Upper lobe of left lung (tissue), 6 donors: ENCODE data around the gene CYP4A22. TPM values are rescaled to one million over a fixed set of nuclear protein-coding genes. Genes with fewer than 3 reads are reported as not detected.

Experiments
- ATAC-seq, 2 donors: fragments of 200-7000 bp; cut with Tn5 transposase; one replicate each; pipeline ENCODE4 v1.9.1; 2022; ENCODE audit warnings: mild to moderate bottlenecking in 2 of 2, moderate library complexity in 2 of 2; ENCODE audit not compliant: low FRiP score in 2 of 2
- DNase-seq, 2 donors: peaks; one replicate each; pipeline ENCODE4 v3.0.0-alpha.2; 2019 to 2020
- H3K27ac ChIP-seq, 4 donors: fragments of 200-600 bp; sonication (generic); one replicate each; pipeline ENCODE4 v1.5.1; 2016 to 2019
- H3K27me3 ChIP-seq, 4 donors: fragments of 200-600 bp; sonication (generic); one replicate each; pipeline ENCODE4 v1.5.1; 2017 to 2019
- H3K36me3 ChIP-seq, 4 donors: fragments of 200-600 bp; sonication (generic); one replicate each; pipeline ENCODE4 v1.5.1; 2016 to 2019
- H3K4me1 ChIP-seq, 4 donors: fragments of 200-600 bp; sonication (generic); one replicate each; pipeline ENCODE4 v1.5.1; 2018 to 2019
- H3K4me3 ChIP-seq, 4 donors: fragments of 200-600 bp; sonication (generic); one replicate each; pipeline ENCODE4 v1.5.1; 2017 to 2019; ENCODE audit warnings: mild to moderate bottlenecking in 2 of 4, moderate library complexity in 1 of 4
- H3K9me3 ChIP-seq, 4 donors: fragments of 200-600 bp; sonication (generic); one replicate each; pipeline ENCODE4 v1.5.1; 2018 to 2019
- EP300 ChIP-seq, 4 donors: sonication (generic); formaldehyde crosslinking; IDR thresholded peaks; one replicate each; pipeline ENCODE4 v1.5.1; 2017; ENCODE audit warnings: antibody characterized with exemption in 4 of 4, control low read depth in 2 of 4
- POLR2A ChIP-seq, 4 donors: fragments of 450-650 bp; IDR thresholded peaks; one replicate each; pipeline ENCODE4 v1.5.1; 2016 to 2017; ENCODE audit warnings: antibody characterized with exemption in 4 of 4, mild to moderate bottlenecking in 2 of 4
- POLR2AphosphoS5 ChIP-seq, 2 donors: sonication (generic); formaldehyde crosslinking; IDR thresholded peaks; one replicate each; pipeline ENCODE4 v1.5.1; 2017; ENCODE audit warnings: antibody characterized with exemption in 2 of 2
- WGBS, 2 donors: methylation state at CpG; one replicate each; pipeline ENCODE4 v1.1.5; 2017 to 2018; 5-methylcytosine and 5-hydroxymethylcytosine counted together
- total RNA-seq, 6 donors: library from RNA; depleted of rRNA in 4 of 6; stranded (reverse); fragments of >200 nt in 4 of 6; gene quantifications; one replicate each; pipeline versions ENCODE4 v1.1.0 to v1.2.1, GENCODE V29; 2016 to 2021
- TF ChIP-seq, protein P1 (sequence below), 6 experiments: fragments of 450-650 bp in 4 of 6; fragments of 200-600 bp in 2 of 6; sonication (generic) in 2 of 6; IDR thresholded peaks; one replicate each; pipeline ENCODE4 v1.5.1; 2016 to 2019; ENCODE audit warnings: antibody characterized with exemption in 6 of 6
- donor health status: DM: no; HTN: no; CAD: no; lungs with moderate emphysema.
- donor health status: DM: no; HTN: yes; CAD: no; lungs with severe emphysema.

The CYP4A22 gene
- total RNA-seq, 6 donors from 2014 or later, result 0.13 to 3.1 (median 1.6) TPM

DNA sequence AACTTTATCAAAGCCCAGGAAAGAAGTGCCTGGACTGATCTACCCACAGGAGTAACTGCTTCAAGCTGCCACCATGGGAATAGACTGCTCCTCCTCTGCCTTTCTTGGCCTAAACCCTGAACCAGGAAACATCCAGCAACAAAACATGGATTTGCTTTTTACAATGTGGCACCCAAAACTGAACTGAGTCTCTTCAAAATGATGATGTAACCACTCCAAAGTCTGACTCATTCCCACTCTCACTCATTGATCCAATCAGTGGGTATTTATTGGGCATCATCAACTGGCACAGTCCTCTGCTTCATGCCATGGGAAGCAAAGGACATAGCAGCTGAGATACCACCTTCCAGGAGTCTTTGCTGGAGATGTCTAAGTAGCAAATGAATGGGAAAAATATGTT lies 23.5 kb downstream of the CYP4A22 start:
- Histone ChIP-seq H3K27me3 (no peaks in the 10 kb centered on the region), H3K4me3 (no peak overlapping the region), H3K4me1 (no peaks in the 10 kb centered on the region), H3K9me3 (no peaks in the 10 kb centered on the region), H3K36me3 (no peaks in the 10 kb centered on the region), H3K27ac (no peak overlapping the region)
- TF ChIP-seq EP300 (IDR thresholded peaks at IDR 0.05) (no peak), POLR2AphosphoS5 (IDR thresholded peaks at IDR 0.05) (no peak), POLR2A (IDR thresholded peaks at IDR 0.05) (no peak)
- TF ChIP-seq, protein P1, sequence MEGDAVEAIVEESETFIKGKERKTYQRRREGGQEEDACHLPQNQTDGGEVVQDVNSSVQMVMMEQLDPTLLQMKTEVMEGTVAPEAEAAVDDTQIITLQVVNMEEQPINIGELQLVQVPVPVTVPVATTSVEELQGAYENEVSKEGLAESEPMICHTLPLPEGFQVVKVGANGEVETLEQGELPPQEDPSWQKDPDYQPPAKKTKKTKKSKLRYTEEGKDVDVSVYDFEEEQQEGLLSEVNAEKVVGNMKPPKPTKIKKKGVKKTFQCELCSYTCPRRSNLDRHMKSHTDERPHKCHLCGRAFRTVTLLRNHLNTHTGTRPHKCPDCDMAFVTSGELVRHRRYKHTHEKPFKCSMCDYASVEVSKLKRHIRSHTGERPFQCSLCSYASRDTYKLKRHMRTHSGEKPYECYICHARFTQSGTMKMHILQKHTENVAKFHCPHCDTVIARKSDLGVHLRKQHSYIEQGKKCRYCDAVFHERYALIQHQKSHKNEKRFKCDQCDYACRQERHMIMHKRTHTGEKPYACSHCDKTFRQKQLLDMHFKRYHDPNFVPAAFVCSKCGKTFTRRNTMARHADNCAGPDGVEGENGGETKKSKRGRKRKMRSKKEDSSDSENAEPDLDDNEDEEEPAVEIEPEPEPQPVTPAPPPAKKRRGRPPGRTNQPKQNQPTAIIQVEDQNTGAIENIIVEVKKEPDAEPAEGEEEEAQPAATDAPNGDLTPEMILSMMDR (IDR thresholded peaks at IDR 0.05), result no peak
- no peak for DNase-seq
- no peak for ATAC-seq

DNA sequence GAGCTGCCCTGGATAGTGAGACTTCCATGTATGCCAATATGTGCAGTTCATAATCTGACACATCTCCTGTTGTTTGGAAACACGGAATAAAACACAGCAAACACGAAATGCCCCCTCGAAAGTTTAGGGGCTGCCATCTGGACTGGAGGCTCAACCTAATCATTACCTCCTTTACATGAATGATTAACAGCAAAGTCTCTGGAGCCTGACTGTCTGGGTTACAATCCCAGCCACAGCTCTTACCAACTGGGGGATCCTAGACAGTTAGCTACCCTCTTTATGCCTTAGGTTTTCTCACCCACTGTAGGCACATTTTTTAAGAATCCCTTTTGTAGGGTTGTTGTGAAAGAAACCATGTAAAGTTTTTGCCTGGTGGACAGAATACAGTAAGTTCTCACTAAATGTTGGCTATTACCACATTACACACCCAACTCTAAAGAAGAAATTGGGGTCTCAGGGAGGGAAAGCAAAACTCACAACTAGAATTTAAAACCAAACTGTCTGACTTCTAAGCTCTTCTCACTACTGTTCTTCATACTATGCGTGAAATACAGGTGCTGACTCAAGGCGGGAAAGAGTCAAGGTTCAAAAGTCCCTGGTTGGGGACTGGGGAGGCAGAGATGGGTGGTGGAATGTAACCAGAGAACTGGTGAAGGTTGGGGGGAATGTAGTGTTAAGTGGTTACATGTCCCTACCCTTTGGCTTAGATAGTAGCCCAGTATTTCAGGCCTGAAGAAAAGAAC lies 24.2 kb downstream of the CYP4A22 start:
- Histone ChIP-seq H3K9me3 (no peaks in the 10 kb centered on the region), H3K36me3 (no peaks in the 10 kb centered on the region), H3K4me1 (no peaks in the 10 kb centered on the region), H3K27me3 (no peaks in the 10 kb centered on the region), H3K4me3 (no peak overlapping the region), H3K27ac (no peak overlapping the region)
- no peak for TF ChIP-seq EP300 (IDR thresholded peaks at IDR 0.05)
- TF ChIP-seq, protein P1 (IDR thresholded peaks at IDR 0.05), result no peak
- TF ChIP-seq POLR2A (IDR thresholded peaks at IDR 0.05), result no peak
- no peak for TF ChIP-seq POLR2AphosphoS5 (IDR thresholded peaks at IDR 0.05)
- ATAC-seq (no peak), DNase-seq (no peak)
- 64 to 80% methylated on average over 5 of the region's 5 CpGs for WGBS, 2 donors

DNA sequence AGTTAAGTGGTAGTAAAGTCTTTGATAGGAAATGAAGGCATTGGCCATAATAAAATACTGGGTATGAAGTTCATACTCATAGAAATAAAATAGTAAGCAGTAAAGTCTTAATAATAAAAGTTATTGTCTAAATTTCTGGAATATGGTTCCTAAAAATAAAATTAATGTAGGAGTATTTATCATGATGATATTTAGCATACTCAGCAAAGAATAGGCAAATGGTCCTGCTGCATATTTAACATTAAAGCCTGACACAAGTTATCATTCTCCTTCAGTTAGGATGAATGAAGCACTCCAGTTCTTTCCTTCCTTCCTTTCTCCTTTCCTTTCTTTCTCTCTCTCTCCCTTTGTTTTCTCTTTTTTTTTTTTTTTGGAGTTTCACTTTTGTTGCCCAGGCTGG lies 27.3 kb downstream of the CYP4A22 start:
- ATAC-seq, result no peak
- Histone ChIP-seq H3K4me3 (no peak overlapping the region), H3K9me3 (no peaks in the 10 kb centered on the region)

DNA sequence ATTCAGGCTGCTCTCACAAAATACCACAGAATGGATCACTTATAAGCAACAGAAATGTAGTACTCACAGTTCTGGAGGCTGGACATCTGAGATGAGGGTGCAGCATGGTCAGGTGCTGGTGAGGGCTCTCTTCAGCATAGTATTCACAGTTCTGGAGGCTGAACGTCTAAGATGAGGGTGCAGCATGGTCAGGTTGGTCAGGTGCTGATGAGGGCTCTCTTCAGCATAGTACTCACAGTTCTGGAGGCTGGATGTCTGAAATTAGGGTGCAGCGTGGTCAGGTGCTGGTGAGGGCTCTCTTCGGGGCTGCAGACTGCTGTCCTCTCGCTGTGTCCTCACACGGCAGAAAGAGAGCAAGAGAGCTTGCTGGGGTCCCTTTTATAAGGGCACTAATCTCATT lies 35.5 kb downstream of the CYP4A22 start:
- Histone ChIP-seq H3K9me3 (no peaks in the 10 kb centered on the region), H3K27ac (no peak overlapping the region), H3K27me3 (no peaks in the 10 kb centered on the region), H3K4me1 (peaks cover 6 to 9% (median 8%) of the 10 kb centered on the region in 4 donors), H3K36me3 (no peaks in the 10 kb centered on the region), H3K4me3 (no peak overlapping the region)
- DNase-seq (no peak), ATAC-seq (no peak)
- WGBS, 2 donors, result 89 to 97% methylated on average over 4 to 5 of the region's 5 CpGs
- TF ChIP-seq POLR2AphosphoS5 (IDR thresholded peaks at IDR 0.05) (no peak), POLR2A (IDR thresholded peaks at IDR 0.05) (no peak), EP300 (IDR thresholded peaks at IDR 0.05) (no peak)
- TF ChIP-seq, protein P1 (IDR thresholded peaks at IDR 0.05), result no peak

More for the DNA sequence above, 27.3 kb downstream of the CYP4A22 start:
- Histone ChIP-seq H3K27ac (no peak overlapping the region), H3K36me3 (no peaks in the 10 kb centered on the region), H3K27me3 (no peaks in the 10 kb centered on the region), H3K4me1 (no peaks in the 10 kb centered on the region)
- no peak for DNase-seq
- TF ChIP-seq EP300 (IDR thresholded peaks at IDR 0.05) (no peak), POLR2A (IDR thresholded peaks at IDR 0.05) (no peak)

DNA sequence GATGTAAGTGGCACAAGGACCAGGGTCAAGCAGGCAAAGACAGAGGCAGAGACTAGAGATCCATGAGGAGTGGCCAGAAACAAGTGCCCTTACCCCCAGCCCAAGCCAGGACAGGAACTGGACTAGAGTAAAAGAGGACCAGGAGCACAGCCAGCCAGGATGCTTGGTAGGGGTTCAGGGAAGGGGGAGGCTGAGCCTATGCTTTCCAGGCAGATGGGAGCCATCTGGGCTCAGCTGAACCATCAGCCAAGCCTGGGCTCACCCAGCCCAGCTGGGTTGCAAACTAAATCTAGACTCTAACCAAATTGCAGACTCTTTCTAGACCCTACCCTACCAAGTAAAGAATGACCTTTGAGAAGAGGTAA lies 37.4 kb downstream of the CYP4A22 start:
- Histone ChIP-seq H3K36me3 (no peaks in the 10 kb centered on the region), H3K4me1 (peaks cover 10 to 15% (median 13%) of the 10 kb centered on the region in 4 donors), H3K9me3 (no peaks in the 10 kb centered on the region), H3K27ac (no peak overlapping the region), H3K4me3 (no peak overlapping the region), H3K27me3 (no peaks in the 10 kb centered on the region)
- DNase-seq (no peak), ATAC-seq (no peak)
- TF ChIP-seq POLR2A (IDR thresholded peaks at IDR 0.05) (no peak), POLR2AphosphoS5 (IDR thresholded peaks at IDR 0.05) (no peak), EP300 (IDR thresholded peaks at IDR 0.05) (no peak)
- TF ChIP-seq, protein P1 (IDR thresholded peaks at IDR 0.05), result no peak
